ENCODE data around the gene BRAT1. TPM values are rescaled to one million over a fixed set of nuclear protein-coding genes. Genes with fewer than 3 reads are reported as not detected.

The BRAT1 gene
- total and polyA plus RNA-seq, 9 donors = 17.8 to 28.5 (median 21.2) TPM

DNA sequence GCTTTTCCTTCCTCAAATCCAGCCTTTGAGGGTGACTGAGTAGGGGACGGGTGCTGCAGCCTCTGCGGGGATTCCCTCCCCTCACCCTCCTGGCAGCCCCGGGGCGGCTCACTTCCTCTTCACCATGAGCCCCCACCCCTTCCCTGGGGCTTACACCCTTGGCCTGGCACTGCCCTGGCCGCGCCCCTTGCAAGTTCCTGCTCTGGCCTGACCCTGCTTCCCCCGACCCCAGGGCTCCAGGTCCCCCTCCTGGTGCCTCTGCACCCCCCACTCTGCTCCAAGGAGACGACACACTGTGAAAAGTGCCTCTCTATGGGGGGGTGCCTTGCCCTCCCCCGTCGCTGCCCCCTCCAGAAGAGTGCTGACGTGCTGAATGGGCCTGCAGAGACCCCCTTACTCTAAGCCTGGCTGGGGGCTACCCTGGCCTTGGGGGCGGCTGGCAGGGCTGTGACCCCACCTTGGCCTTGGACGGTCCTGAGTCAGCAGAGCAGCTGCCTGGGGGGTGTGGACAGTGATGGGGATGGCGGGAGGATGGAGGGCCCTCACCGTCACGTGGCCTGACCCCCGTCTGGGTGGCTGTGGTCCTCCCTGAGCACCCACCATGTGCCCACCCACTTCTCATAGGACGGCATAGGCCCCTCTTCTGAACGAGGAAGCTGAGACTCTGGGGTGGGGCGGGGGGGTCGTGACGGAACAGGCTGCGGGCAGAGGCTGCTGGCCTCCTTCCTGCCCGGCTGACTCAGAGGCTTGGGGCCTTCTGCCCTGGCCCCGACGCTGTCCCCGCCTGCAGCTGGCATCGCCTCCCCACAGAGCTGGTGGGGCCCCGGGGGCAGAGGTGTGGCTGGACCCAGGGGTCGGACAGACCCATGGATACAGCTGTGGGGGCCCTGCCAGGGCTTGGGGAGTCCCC lies 25.9 kb downstream of the BRAT1 start:
- 36% methylated on average over 13 of the region's 30 CpGs for WGBS (ENCODE audit: insufficient coverage)
- Histone ChIP-seq H3K27ac (ENCODE audit: low read length) (peak overlapping the region; percentile 75), H3K36me3 (ENCODE audit: control insufficient read depth, insufficient read depth, low read length) (peaks cover 46% of the 10 kb centered on the region), H3K9me3 (replicated peaks; ENCODE audit: control insufficient read depth, low read depth, low read length) (no peaks in the 10 kb centered on the region), H3K4me3 (ENCODE audit: low read length) (no peak overlapping the region), H3K4me1 (ENCODE audit: control insufficient read depth, insufficient read depth, low read length) (peaks cover 58% of the 10 kb centered on the region), H3K27me3 (ENCODE audit: control insufficient read depth, insufficient read depth, low read length) (peaks cover 2% of the 10 kb centered on the region)
- DNase-seq = peak; percentile 77

DNA sequence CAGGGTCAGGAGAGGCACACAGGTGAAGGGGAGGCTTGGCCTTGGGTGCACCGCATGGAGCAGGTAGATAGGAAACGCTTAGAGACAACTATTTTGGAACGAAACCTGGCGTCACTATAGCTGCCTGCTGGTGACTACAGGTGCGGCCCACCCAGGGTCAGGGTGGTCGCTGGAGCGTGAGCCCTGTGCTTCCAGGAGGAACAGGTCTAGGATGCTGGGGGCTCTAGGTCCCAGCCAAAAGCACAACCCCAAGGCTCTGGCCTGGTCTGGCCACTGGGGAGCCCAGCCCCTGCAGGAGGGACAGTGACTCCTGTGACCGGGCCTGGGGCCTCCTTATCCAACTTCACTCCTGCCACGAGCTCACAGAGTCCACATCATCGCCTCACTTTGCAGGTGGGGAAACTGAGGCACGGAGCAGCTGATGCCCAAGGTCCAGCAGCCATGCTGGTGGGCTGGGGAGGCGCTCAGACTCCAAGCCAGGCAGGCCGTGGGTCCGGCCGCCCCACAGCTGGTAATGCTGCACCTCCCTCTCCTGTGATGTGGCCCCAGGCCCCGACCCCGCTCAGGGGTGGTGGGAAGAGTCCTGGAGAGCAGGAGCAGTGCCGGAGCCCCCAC lies 26.7 kb downstream of the BRAT1 start:
- no peaks in the 10 kb centered on the region for H3K9me3 ChIP-seq (replicated peaks; ENCODE audit: control insufficient read depth, low read depth, low read length)
- H3K4me3 ChIP-seq (ENCODE audit: low read length) = no peak overlapping the region
- H3K27me3 ChIP-seq (ENCODE audit: control insufficient read depth, insufficient read depth, low read length) = peaks cover 5% of the 10 kb centered on the region
- H3K4me1 ChIP-seq (ENCODE audit: control insufficient read depth, insufficient read depth, low read length) = peaks cover 66% of the 10 kb centered on the region
- H3K36me3 ChIP-seq (ENCODE audit: control insufficient read depth, insufficient read depth, low read length) = peaks cover 49% of the 10 kb centered on the region
- H3K27ac ChIP-seq (ENCODE audit: low read length) = no peak overlapping the region
- DNase-seq = no peak
- 69% methylated on average over 14 of the region's 18 CpGs for WGBS (ENCODE audit: insufficient coverage)

DNA sequence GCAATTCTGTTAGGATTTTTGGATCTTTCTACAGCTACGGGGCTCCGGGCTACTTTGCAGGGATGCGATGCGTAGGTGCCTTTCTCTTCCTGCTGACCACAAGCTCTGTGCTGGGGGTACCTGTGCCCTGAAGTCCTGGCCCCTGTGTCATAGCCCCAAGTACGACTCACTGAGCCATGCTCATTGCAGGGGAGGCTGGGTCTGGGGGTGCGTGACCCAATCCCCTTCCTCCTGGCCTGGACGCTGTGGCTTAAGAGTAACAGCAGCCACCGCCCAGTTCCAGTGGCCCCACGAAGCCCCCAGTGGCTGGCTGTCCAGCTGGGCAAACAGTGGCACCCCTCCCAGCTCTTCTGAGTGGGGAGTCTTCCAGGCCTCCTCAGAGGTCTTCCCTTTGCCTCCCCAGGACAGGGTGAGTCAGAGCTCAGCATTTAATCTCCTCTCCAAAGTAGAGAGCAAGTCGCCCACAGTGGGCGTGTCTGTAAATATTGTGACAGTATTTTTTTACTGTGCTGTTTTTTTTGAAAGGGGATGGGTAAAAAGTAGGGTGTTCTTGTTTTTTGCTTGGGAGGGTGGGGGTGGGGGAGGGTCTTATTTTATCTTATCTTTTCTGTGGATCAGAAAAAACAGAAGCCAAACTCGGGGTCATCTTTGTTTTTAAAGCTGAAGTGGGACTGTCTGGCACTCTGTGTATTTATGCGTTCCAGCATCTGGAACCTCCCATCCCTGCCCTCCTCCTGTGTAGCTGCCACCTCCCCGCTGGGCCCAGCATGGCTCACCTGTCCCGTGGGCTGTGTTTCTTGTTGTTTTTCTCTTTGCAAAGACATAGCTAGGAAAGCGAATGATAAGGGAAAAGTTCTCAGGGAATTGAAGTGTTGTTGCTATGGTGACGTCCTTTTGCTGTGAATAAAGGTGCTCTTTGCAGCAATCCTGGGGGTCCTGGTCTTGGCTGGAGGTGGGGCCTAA lies 27.5 kb downstream of the BRAT1 start:
- peaks cover 8% of the 10 kb centered on the region for H3K27me3 ChIP-seq (ENCODE audit: control insufficient read depth, insufficient read depth, low read length)

DNA sequence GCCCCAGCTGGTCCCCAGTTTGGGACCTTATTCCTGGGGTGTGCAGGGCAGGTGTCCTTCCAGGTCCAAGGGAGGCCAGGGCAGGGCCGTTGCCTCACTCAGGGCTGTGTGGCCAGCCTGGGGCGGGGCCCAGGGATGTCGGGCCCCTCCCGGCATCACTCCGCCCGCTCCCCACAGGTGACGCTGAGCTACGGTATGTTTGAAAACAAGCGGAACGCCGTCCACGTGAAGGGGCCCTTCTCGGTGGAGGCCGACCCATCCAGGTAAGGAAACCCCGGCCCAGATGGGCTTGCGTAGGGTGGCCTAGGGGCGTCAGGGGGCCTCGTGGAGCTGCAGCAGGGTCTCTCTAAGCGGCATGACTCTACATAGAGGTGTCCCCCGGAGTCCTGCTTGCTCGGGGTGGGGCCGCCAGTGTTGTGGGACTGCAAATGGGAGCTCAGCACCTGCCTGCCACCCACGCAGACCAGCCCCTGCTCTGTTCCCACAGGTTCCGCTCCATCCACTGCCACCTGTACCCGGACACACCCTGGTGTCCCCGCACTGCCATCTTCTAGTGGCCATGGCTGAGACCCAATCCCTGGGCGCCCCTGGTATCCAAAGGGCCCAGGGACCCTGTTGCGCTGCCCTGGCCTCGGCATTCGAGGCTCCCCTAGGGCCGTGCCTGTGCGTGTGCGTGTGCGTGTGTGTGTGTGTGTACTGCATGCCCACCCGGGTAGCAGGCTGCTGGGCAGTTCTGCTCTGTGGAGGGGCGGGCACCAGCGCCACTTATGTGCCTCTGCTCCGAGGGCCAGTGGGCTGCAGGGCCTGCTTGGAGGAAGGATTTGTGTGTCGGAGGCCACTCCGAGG lies 28.4 kb downstream of the BRAT1 start:
- Histone ChIP-seq H3K9me3 (replicated peaks; ENCODE audit: control insufficient read depth, low read depth, low read length) (no peaks in the 10 kb centered on the region), H3K27me3 (ENCODE audit: control insufficient read depth, insufficient read depth, low read length) (peaks cover 13% of the 10 kb centered on the region), H3K27ac (ENCODE audit: low read length) (no peak overlapping the region), H3K36me3 (ENCODE audit: control insufficient read depth, insufficient read depth, low read length) (peaks cover 54% of the 10 kb centered on the region), H3K4me1 (ENCODE audit: control insufficient read depth, insufficient read depth, low read length) (peaks cover 82% of the 10 kb centered on the region), H3K4me3 (ENCODE audit: low read length) (no peak overlapping the region)
- DNase-seq = no peak
- 84% methylated on average over 37 of the region's 40 CpGs for WGBS (ENCODE audit: insufficient coverage)

More for the DNA sequence above, 27.5 kb downstream of the BRAT1 start:
- H3K27ac ChIP-seq (ENCODE audit: low read length) = no peak overlapping the region
- H3K36me3 ChIP-seq (ENCODE audit: control insufficient read depth, insufficient read depth, low read length) = peaks cover 50% of the 10 kb centered on the region
- H3K4me1 ChIP-seq (ENCODE audit: control insufficient read depth, insufficient read depth, low read length) = peaks cover 74% of the 10 kb centered on the region
- no peak for DNase-seq
- 73% methylated on average over 10 of the region's 17 CpGs for WGBS (ENCODE audit: insufficient coverage)
- no peaks in the 10 kb centered on the region for H3K9me3 ChIP-seq (replicated peaks; ENCODE audit: control insufficient read depth, low read depth, low read length)
- H3K4me3 ChIP-seq (ENCODE audit: low read length) = no peak overlapping the region

DNA sequence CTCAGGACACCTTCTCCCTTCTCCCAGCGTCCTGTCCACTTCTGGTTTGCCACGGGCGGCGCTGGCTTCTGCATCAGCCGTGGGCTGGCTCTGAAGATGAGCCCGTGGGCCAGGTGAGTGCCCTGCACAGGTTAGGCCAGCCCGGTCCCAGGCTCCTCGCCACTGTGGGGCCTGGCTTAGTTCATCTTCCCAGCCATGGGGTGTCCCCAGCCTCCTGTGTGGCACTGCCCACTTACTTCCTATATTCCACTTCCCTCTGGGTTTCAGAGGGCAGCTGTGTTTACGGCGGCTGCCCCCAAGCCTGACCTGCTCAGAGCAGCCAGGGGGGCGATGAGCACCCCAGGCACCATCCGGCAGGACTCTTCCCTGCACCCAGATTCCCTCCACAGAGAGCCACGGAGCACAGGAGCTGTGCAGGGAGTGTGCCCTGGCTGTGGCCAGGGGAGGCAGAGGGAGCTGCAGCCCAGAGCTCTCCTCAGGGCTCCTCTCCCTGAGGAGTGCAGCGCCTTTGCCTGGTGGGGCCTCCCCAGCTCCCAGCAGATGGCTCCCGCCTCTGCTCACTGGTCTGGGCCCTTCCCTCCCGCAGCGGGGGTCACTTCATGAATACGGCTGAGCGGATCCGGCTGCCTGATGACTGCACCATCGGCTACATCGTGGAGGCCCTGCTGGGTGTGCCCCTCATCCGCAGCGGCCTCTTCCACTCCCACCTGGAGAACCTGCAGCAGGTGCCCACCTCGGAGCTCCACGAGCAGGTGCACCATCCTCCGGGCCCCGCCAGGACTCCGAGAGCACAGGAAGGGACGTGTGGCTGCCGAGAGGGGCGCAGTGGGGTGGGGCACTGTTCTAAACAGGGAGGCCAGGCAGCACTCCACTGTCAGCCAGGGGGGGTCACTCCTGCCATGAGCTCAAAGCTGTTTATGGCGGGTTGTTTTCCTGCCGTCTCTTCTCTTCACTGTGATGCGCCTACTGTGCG lies 29.4 kb downstream of the BRAT1 start:
- Histone ChIP-seq H3K36me3 (ENCODE audit: control insufficient read depth, insufficient read depth, low read length) (peaks cover 58% of the 10 kb centered on the region), H3K27me3 (ENCODE audit: control insufficient read depth, insufficient read depth, low read length) (peaks cover 19% of the 10 kb centered on the region), H3K9me3 (replicated peaks; ENCODE audit: control insufficient read depth, low read depth, low read length) (no peaks in the 10 kb centered on the region), H3K4me3 (ENCODE audit: low read length) (no peak overlapping the region), H3K27ac (ENCODE audit: low read length) (no peak overlapping the region), H3K4me1 (ENCODE audit: control insufficient read depth, insufficient read depth, low read length) (peaks cover 83% of the 10 kb centered on the region)
- 74% methylated on average over 30 of the region's 36 CpGs for WGBS (ENCODE audit: insufficient coverage)
- no peak for DNase-seq

DNA sequence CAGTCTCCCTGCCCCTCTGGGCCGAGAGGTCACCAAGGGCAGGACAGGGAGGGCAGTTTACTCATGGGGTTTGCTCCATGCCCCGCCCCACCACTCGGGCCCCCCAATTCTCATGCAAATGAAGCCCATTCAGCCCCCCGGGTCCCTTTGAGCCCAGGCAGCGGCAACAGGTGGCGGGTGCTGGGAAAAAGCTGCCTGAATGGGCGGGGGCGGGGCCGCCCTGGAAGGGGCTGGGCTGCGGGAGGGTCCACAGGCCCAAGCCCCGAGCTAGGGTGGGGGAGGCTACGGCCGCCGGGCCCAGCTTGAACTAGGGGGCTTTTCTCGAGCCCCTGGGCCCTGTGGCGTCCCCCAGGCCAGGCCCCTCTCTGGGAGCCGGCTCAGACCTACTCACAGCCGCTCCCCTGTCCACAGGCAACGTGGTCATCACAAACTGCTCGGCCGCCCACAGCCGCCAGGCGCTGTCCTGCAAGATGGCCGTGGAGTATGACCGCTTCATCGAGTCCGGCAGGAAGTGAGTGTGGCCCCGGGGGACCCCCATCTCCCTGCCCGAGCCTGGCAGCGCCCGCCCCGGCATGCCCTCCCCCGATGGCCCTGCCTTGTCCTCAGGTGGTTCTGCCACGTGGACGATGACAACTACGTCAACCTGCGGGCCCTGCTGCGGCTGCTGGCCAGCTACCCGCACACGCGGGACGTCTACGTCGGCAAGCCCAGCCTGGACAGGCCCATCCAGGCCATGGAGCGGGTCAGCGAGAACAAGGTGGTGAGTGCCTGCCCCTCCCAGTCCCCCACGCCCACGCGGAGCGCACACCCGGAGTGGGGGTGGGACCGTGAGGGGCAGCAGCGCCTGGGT lies 30.3 kb downstream of the BRAT1 start:
- peaks cover 28% of the 10 kb centered on the region for H3K27me3 ChIP-seq (ENCODE audit: control insufficient read depth, insufficient read depth, low read length)
- H3K4me1 ChIP-seq (ENCODE audit: control insufficient read depth, insufficient read depth, low read length) = peaks cover 82% of the 10 kb centered on the region
- no peak overlapping the region for H3K27ac ChIP-seq (ENCODE audit: low read length)
- 77% methylated on average over 41 of the region's 53 CpGs for WGBS (ENCODE audit: insufficient coverage)
- H3K4me3 ChIP-seq (ENCODE audit: low read length) = no peak overlapping the region
- peaks cover 54% of the 10 kb centered on the region for H3K36me3 ChIP-seq (ENCODE audit: control insufficient read depth, insufficient read depth, low read length)
- DNase-seq = no peak
- H3K9me3 ChIP-seq (replicated peaks; ENCODE audit: control insufficient read depth, low read depth, low read length) = no peaks in the 10 kb centered on the region

DNA sequence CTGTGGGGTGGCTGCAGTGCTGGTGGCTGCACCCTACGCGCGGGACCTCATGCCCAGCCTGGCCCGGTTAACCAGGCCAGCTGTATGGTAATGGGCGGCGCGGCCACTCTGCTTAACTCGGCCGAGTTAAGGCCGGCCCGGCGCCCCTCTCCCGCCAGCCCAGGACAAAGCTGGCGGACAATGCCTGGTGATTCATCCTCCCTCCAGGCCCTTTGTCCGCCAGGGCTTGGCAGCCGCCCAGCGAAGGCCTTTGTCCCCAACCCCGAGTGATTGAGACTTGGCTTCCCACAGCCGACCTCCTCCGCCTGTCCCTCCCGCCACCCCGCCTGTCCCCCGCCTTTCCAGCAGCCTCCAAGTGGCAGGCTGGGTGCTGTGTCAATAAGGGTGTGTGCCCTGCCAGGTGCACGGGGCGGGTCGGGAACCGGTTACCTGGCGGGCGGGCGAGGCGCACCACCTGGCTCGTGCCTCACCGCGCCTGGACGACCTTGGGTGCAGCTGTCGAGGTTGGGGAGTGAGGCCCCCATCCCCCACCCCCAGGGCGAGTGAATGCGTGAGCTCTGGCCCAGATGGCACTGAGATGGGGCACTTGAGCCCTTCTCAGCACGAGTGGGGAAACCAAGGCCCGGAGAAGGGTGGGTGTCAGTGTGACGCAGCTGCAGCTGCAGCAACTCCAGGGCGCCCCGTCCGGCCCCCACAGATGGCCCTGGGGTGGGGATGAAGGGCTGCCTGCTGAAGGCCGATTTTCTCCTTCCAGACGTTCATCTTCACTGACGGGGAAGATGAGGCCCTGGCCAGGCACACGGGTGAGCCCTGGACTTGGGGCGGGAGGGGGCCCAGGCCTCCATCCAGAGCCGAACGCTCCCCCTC lies 31.1 kb downstream of the BRAT1 start:
- H3K4me3 ChIP-seq (ENCODE audit: low read length) = peak overlapping the region; percentile 19
- no peaks in the 10 kb centered on the region for H3K9me3 ChIP-seq (replicated peaks; ENCODE audit: control insufficient read depth, low read depth, low read length)
- 30% methylated on average over 26 of the region's 51 CpGs for WGBS (ENCODE audit: insufficient coverage)
- H3K36me3 ChIP-seq (ENCODE audit: control insufficient read depth, insufficient read depth, low read length) = peaks cover 53% of the 10 kb centered on the region
- DNase-seq = peak; percentile 83
- H3K27me3 ChIP-seq (ENCODE audit: control insufficient read depth, insufficient read depth, low read length) = peaks cover 28% of the 10 kb centered on the region
- H3K27ac ChIP-seq (ENCODE audit: low read length) = peak overlapping the region; percentile 59
- peaks cover 74% of the 10 kb centered on the region for H3K4me1 ChIP-seq (ENCODE audit: control insufficient read depth, insufficient read depth, low read length)
